ENCODE results near the gene KLF17. TPM values are rescaled to one million over a fixed set of nuclear protein-coding genes. Genes with fewer than 3 reads are reported as not detected.
A peak's percentile ranks its signal among the peaks of the same experiment; 100 is the strongest.
"Not testable (repeated sequence)": the region's sequence is repeated elsewhere in the genome, so short reads cannot be mapped to it uniquely, and the experiment has no call there.

Gene KLF17
- total and polyA plus RNA-seq, 11 donors, result not detected

DNA sequence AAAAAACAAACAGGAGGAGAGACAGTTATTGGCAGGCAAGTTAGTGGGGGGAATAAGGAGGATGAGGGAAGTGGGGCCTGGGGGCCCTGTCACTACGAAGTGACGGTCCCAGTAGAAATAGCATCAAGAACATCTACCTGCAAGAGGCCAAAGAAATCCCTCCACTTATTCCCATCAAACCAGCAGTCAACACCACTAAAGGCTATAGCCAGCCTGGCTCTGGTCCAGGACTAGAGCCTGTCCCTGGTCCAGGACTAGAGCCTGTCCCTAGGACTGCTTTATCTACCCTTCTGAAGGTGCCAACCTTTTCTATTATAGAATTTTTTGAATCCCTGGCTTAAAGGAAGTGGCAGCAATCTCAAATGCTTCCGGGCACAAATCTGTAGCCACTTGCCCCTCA is 19.6 kb downstream of the KLF17 start:
- 57 to 69% (median 63%) methylated on average over 3 of the region's 3 CpGs for WGBS, 4 donors

DNA sequence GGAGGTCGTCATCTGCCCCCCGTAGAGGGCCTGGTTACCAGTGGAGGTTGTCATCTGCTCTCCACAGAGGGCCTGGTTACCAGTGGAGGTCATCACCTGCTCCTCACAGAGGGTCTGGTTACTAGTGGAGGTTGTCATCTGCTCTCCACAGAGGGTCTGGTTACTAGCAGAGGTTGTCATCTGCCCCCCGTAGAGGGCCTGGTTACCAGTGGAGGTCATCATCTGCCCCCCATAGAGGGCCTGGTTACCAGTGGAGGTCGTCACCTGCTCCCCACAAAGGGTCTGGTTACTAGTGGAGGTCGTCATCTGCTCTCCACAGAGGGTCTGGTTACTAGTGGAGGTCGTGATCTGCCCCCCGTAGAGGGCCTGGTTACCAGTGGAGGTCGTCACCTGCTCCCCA is 20.9 kb downstream of the KLF17 start:
- H3K27me3 ChIP-seq; ATAC-seq; H3K4me3 ChIP-seq; DNase-seq; intact Hi-C loops (cut with DNase I); H3K36me3 ChIP-seq; H3K27ac ChIP-seq; H3K4me1 ChIP-seq: not testable (repeated sequence)
- 81 to 86% (median 84%) methylated on average over 4 to 8 of the region's 8 CpGs for WGBS, 4 donors
- H3K9me3 ChIP-seq, result peaks cover 0 to 19% (median 5%) of the 10 kb centered on the region in 12 donors

More for the DNA sequence above, 19.6 kb downstream of the KLF17 start:
- DNase-seq, result peak in 1 of 5 donors; percentile 29
- peaks cover 0 to 3% (median 0%) of the 10 kb centered on the region in 9 donors for H3K27me3 ChIP-seq
- H3K4me1 ChIP-seq, result no peaks in the 10 kb centered on the region
- H3K4me3 ChIP-seq, result no peak overlapping the region
- peaks cover 0 to 6% (median 0%) of the 10 kb centered on the region in 12 donors for H3K9me3 ChIP-seq
- H3K36me3 ChIP-seq, result no peaks in the 10 kb centered on the region
- TF ChIP-seq POLR2A (IDR thresholded peaks at IDR 0.05), result no peak
- TF ChIP-seq, protein P1, sequence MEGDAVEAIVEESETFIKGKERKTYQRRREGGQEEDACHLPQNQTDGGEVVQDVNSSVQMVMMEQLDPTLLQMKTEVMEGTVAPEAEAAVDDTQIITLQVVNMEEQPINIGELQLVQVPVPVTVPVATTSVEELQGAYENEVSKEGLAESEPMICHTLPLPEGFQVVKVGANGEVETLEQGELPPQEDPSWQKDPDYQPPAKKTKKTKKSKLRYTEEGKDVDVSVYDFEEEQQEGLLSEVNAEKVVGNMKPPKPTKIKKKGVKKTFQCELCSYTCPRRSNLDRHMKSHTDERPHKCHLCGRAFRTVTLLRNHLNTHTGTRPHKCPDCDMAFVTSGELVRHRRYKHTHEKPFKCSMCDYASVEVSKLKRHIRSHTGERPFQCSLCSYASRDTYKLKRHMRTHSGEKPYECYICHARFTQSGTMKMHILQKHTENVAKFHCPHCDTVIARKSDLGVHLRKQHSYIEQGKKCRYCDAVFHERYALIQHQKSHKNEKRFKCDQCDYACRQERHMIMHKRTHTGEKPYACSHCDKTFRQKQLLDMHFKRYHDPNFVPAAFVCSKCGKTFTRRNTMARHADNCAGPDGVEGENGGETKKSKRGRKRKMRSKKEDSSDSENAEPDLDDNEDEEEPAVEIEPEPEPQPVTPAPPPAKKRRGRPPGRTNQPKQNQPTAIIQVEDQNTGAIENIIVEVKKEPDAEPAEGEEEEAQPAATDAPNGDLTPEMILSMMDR (IDR thresholded peaks at IDR 0.05), result no peak
- no peak overlapping the region for H3K27ac ChIP-seq
- ATAC-seq, result no peak
- intact Hi-C loops (cut with DNase I), result no loop called here

DNA sequence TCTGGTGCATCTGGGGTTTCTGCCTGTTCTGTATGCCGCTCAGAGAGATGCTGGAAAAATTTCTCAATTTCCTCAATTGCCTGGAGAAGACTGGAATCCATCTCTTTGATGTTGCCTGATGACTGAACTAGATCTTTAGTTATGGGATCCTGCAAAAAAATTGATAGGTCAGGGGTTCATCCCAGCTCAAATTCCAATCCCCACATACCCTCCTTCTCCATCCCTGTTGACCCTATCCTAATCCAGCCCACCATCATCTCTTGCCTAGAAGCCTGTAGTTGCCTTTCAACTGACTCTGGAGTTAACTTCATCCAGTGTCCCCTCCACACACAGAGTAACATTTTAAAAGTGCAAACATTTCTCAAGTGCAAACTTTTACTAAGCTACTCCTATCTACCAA is 22.9 kb downstream of the KLF17 start, which contains the start of gene KLF18:
TSS of gene KLF18 (minus strand) at position 101 of the 400 bp plus-strand sequence. CDS start at position 101, 0 bp downstream.
- Histone ChIP-seq H3K27me3 (no peaks in the 10 kb centered on the region), H3K27ac (no peak within 1 kb of the TSS), H3K4me3 (no peak within 1 kb of the TSS), H3K4me1 (no peaks in the 10 kb centered on the region), H3K9me3 (peaks cover 0 to 38% (median 20%) of the 10 kb centered on the region in 12 donors), H3K36me3 (no peaks in the 10 kb centered on the region)
- no peak for TF ChIP-seq POLR2A (IDR thresholded peaks at IDR 0.05)
- TF ChIP-seq, protein P1 (IDR thresholded peaks at IDR 0.05), result no peak
- no peak for DNase-seq
- WGBS, 4 donors, result 93 to 100% (median 93%) methylated on average over 1 of the region's 1 CpG
- intact Hi-C loops (cut with DNase I), result no loop called here
- ATAC-seq, result no peak

DNA sequence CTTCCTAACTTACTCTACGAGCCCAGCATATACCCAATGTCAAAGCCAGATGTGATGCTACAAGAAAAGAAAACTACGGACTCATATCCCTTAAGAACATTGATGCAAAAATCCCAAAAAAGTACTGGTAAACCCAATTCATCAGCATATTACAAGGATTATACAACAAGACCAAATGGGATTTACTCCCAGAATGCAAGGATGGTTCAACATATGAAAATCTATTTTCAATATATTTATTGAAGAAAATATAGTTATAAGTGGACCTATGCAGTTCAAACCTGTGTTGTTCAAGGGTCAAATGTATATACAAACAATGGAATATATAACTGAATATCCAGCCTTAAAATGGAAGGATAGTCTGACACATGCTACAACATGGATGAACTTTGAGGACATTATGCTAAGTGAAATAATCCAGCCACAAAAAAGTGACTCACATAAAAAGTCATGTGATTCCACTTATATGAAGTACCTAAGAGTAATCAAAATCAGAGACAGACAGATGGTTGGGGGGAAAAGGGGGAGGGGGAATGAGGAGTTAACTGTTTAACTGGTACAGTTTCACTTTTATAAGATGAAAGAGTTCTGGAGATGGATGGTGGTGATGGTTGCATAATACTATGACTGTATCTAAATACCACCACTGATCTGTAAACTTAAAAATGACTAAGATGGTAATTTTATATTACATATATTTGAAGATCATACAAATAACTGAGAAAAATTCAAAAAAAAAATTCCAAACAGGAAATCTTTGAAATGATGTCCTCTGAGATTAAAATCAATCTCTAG is 26.5 kb downstream of the KLF17 start:
- peaks cover 0 to 41% (median 21%) of the 10 kb centered on the region in 12 donors for H3K9me3 ChIP-seq
- no peak for DNase-seq
- H3K27ac ChIP-seq, result no peak overlapping the region
- intact Hi-C loops (cut with DNase I), result no loop called here
- H3K27me3 ChIP-seq, result peaks cover 0 to 5% (median 3%) of the 10 kb centered on the region in 9 donors
- no peak for TF ChIP-seq POLR2A (IDR thresholded peaks at IDR 0.05)
- TF ChIP-seq, protein P1 (IDR thresholded peaks at IDR 0.05), result no peak
- ATAC-seq, result no peak
- H3K36me3 ChIP-seq, result no peaks in the 10 kb centered on the region
- H3K4me3 ChIP-seq, result no peak overlapping the region
- H3K4me1 ChIP-seq, result no peaks in the 10 kb centered on the region
- WGBS, 4 donors, result 86 to 94% (median 90%) methylated on average over 2 of the region's 2 CpGs

Data from heart left ventricle (tissue), 16 donors.